ENCODE measurements around the gene GABRB3.

The GABRB3 gene

GRCh38 chr15:26679927-26680326 is 92.9 kb downstream of the GABRB3 start:
- DNase-seq (ENCODE audit: low read depth in 3 of 3), result no peak

- DNase-seq (ENCODE audit: low read depth in 3 of 3), result no peak
These were observed 96.8 kb downstream of the GABRB3 start for GRCh38 chr15:26676115-26676514.

- DNase-seq (ENCODE audit: low read depth in 3 of 3), result no peak
These were observed 98.4 kb downstream of the GABRB3 start for GRCh38 chr15:26674467-26674866.

- DNase-seq (ENCODE audit: low read depth in 3 of 3), result no peak
These were observed 99.4 kb downstream of the GABRB3 start for GRCh38 chr15:26673445-26673844.

GRCh38 chr15:26670116-26670515 is 102.8 kb downstream of the GABRB3 start:
- no peak for DNase-seq (ENCODE audit: low read depth in 3 of 3)

- DNase-seq (ENCODE audit: low read depth in 3 of 3), result no peak
These were observed 105.5 kb downstream of the GABRB3 start for GRCh38 chr15:26667222-26667988.

GRCh38 chr15:26665957-26666791 is 106.7 kb downstream of the GABRB3 start:
- DNase-seq (ENCODE audit: low read depth in 3 of 3), result no peak

- no peak for DNase-seq (ENCODE audit: low read depth in 3 of 3)
These were observed 110.6 kb downstream of the GABRB3 start for GRCh38 chr15:26662283-26662682.

- DNase-seq (ENCODE audit: low read depth in 3 of 3), result no peak
These were observed 111.1 kb downstream of the GABRB3 start for GRCh38 chr15:26661748-26662147.

GRCh38 chr15:26661107-26661506 is 111.8 kb downstream of the GABRB3 start:
- DNase-seq (ENCODE audit: low read depth in 3 of 3), result no peak

- no peak for DNase-seq (ENCODE audit: low read depth in 3 of 3)
These were observed 112.6 kb downstream of the GABRB3 start for GRCh38 chr15:26660241-26660640.

- no peak for DNase-seq (ENCODE audit: low read depth in 3 of 3)
These were observed 114.6 kb downstream of the GABRB3 start for GRCh38 chr15:26658290-26658689.

- no peak for DNase-seq (ENCODE audit: low read depth in 3 of 3)
These were observed 116.8 kb downstream of the GABRB3 start for GRCh38 chr15:26656080-26656479.

GRCh38 chr15:26651909-26652308 is 121.0 kb downstream of the GABRB3 start:
- no peak for DNase-seq (ENCODE audit: low read depth in 3 of 3)

GRCh38 chr15:26648676-26649075 is 124.2 kb downstream of the GABRB3 start:
- no peak for DNase-seq (ENCODE audit: low read depth in 3 of 3)

- DNase-seq (ENCODE audit: low read depth in 3 of 3), result no peak
These were observed 127.9 kb downstream of the GABRB3 start for GRCh38 chr15:26644948-26645347.

- DNase-seq (ENCODE audit: low read depth in 3 of 3), result no peak
These were observed 131.7 kb downstream of the GABRB3 start for GRCh38 chr15:26641144-26641543.

- DNase-seq (ENCODE audit: low read depth in 3 of 3), result no peak
These were observed 132.3 kb downstream of the GABRB3 start for GRCh38 chr15:26640601-26641000.

- no peak for DNase-seq (ENCODE audit: low read depth in 3 of 3)
These were observed 132.9 kb downstream of the GABRB3 start for GRCh38 chr15:26639966-26640365.

GRCh38 chr15:26635614-26636013 is 137.3 kb downstream of the GABRB3 start:
- DNase-seq (ENCODE audit: low read depth in 3 of 3), result no peak

- no peak for DNase-seq (ENCODE audit: low read depth in 3 of 3)
These were observed 137.8 kb downstream of the GABRB3 start for GRCh38 chr15:26635105-26635504.

GRCh38 chr15:26634319-26634718 is 138.5 kb downstream of the GABRB3 start:
- DNase-seq (ENCODE audit: low read depth in 3 of 3), result no peak

- DNase-seq (ENCODE audit: low read depth in 3 of 3), result no peak
These were observed 140.4 kb downstream of the GABRB3 start for GRCh38 chr15:26632500-26632899.

All from stimulated activated CD4-positive, alpha-beta T cell treated with anti-CD3 and anti-CD28 coated beads, TNF-alpha, amount 100 ng/mL, for 48 hours (primary cell).